Mucosa of rectum (tissue), 2 donors: Measurements from ENCODE around the gene EVI5L.

ENCODE experiments used
- H3K27ac ChIP-seq, 2 donors: one replicate each; pipeline ENCODE4 v1.7.0; 2013; ENCODE audit warnings: inconsistent platforms in 2 of 2, low read depth in 2 of 2, low read length in 2 of 2
- H3K27me3 ChIP-seq, 2 donors: one replicate each; pipeline ENCODE4 v1.7.0; 2013; ENCODE audit warnings: low read length in 2 of 2; ENCODE audit not compliant: control insufficient read depth in 2 of 2, insufficient read depth in 2 of 2
- H3K36me3 ChIP-seq, 2 donors: one replicate each; pipeline ENCODE4 v1.7.0; 2013; ENCODE audit warnings: low read length in 2 of 2; ENCODE audit not compliant: control insufficient read depth in 2 of 2, insufficient read depth in 2 of 2
- H3K4me1 ChIP-seq, 2 donors: one replicate each; pipeline ENCODE4 v1.7.0; 2013; ENCODE audit warnings: low read length in 2 of 2, mild to moderate bottlenecking in 1 of 2; ENCODE audit not compliant: control insufficient read depth in 2 of 2, insufficient read depth in 2 of 2
- H3K4me3 ChIP-seq, 2 donors: one replicate each; pipeline ENCODE4 v1.7.0; 2013; ENCODE audit warnings: low read length in 2 of 2
- H3K9ac ChIP-seq, 2 donors: one replicate each; pipeline ENCODE4 v1.7.0; 2013; ENCODE audit warnings: low read length in 2 of 2, low read depth in 1 of 2, mild to moderate bottlenecking in 1 of 2
- H3K9me3 ChIP-seq, 2 donors: one replicate each; pipeline ENCODE4 v1.7.0; 2013; ENCODE audit warnings: low read length in 2 of 2; ENCODE audit not compliant: control insufficient read depth in 2 of 2
- donor health status: healthy.
- donor health status: Normal muscosa, but diverticular disease.

EVI5L gene

GRCh38 chr19:7829561-7830271 is at the start of gene EVI5L:
Gene EVI5L, plus strand, starts transcription at chr19:7830218. Its CDS starts 16,325 bp downstream, at chr19:7846543.
- H3K4me1 ChIP-seq, result peaks cover 13 to 33% of the 10 kb centered on the region in 2 donors
- peak within 1 kb of the TSS; percentile 51 to 70 for H3K27ac ChIP-seq
- no peaks in the 10 kb centered on the region for H3K36me3 ChIP-seq
- H3K9me3 ChIP-seq, result no peaks in the 10 kb centered on the region
- peak within 1 kb of the TSS; percentile 60 to 65 for H3K4me3 ChIP-seq
- peak within 1 kb of the TSS; percentile 47 to 70 for H3K9ac ChIP-seq
- no peaks in the 10 kb centered on the region for H3K27me3 ChIP-seq

GRCh38 chr19:7781157-7781556 is 48.9 kb upstream of the EVI5L start:
- Histone ChIP-seq H3K27ac (no peak overlapping the region), H3K27me3 (peaks cover 7 to 13% of the 10 kb centered on the region in 2 donors), H3K4me1 (no peaks in the 10 kb centered on the region), H3K9me3 (no peaks in the 10 kb centered on the region), H3K36me3 (no peaks in the 10 kb centered on the region), H3K9ac (no peak overlapping the region), H3K4me3 (no peak overlapping the region)

- Histone ChIP-seq H3K9me3 (no peaks in the 10 kb centered on the region), H3K27me3 (peaks cover 17 to 24% of the 10 kb centered on the region in 2 donors), H3K36me3 (no peaks in the 10 kb centered on the region), H3K9ac (no peak overlapping the region), H3K27ac (no peak overlapping the region), H3K4me1 (peaks cover 1 to 3% of the 10 kb centered on the region in 2 donors), H3K4me3 (no peak overlapping the region)
Observed at GRCh38 chr19:7783991-7784423, 46.0 kb upstream of the EVI5L start.

- H3K27me3 ChIP-seq, result peaks cover 19 to 27% of the 10 kb centered on the region in 2 donors
- H3K4me3 ChIP-seq, result no peak overlapping the region
- H3K9ac ChIP-seq, result no peak overlapping the region
- no peak overlapping the region for H3K27ac ChIP-seq
- peaks cover 3 to 6% of the 10 kb centered on the region in 2 donors for H3K4me1 ChIP-seq
- H3K9me3 ChIP-seq, result no peaks in the 10 kb centered on the region
- no peaks in the 10 kb centered on the region for H3K36me3 ChIP-seq
Observed at GRCh38 chr19:7784856-7785255, 45.2 kb upstream of the EVI5L start.

DNA sequence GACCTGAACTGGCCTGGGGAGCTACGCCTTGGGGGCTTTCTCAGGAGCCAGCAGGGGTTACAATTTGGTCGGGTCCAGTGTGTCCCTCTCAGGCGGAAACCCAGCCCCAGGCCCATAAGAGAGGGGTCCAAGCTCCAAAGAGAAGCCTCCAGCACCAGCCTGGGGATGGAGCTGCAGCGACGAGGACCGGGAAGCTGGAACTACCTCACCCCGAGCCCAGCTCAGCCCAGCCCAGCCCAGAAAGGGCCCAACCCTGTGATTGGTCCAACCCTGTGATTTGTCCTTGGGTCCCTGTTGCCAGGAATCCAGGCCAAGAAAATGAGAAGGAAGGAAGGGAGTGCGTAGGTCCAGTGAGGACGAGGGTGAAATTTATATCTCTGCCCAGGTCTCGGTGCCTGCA is 42.9 kb upstream of the EVI5L start:
- Histone ChIP-seq H3K27me3 (peaks cover 16 to 23% of the 10 kb centered on the region in 2 donors), H3K4me3 (no peak overlapping the region), H3K36me3 (no peaks in the 10 kb centered on the region), H3K9ac (no peak overlapping the region), H3K4me1 (peaks cover 3 to 6% of the 10 kb centered on the region in 2 donors), H3K27ac (no peak overlapping the region), H3K9me3 (no peaks in the 10 kb centered on the region)

DNA sequence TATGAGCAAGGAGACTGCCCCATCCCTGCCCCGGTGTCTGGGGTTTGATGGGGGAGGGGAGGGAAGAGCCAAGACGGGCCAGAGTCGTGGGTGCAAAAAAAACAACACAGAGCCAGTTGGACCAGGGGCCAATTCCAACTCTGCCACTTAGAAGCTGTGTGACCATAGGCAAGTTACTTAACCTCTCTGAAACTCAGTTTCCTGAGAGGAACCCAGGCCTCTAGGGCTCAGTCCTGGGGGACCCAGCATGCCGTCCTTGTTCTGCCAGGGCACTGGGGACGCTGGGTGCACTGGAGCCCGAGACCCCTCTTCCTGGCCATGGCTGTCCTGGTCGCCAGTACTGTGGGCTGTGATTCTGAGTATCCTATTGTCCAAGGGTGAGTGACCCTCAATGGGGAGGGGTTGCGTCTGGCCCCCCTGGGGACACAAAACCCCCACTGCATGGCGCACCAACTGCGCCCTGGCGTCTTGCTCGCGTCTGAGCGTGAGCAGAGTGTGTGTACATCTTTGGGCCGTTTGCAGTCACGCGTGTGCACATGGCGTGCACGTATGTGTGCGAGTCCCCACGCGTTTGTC is 42.3 kb upstream of the EVI5L start:
- Histone ChIP-seq H3K4me1 (peaks cover 3 to 6% of the 10 kb centered on the region in 2 donors), H3K4me3 (no peak overlapping the region), H3K9me3 (no peaks in the 10 kb centered on the region), H3K9ac (no peak overlapping the region), H3K27ac (no peak overlapping the region), H3K27me3 (peaks cover 16 to 23% of the 10 kb centered on the region in 2 donors), H3K36me3 (no peaks in the 10 kb centered on the region)

DNA sequence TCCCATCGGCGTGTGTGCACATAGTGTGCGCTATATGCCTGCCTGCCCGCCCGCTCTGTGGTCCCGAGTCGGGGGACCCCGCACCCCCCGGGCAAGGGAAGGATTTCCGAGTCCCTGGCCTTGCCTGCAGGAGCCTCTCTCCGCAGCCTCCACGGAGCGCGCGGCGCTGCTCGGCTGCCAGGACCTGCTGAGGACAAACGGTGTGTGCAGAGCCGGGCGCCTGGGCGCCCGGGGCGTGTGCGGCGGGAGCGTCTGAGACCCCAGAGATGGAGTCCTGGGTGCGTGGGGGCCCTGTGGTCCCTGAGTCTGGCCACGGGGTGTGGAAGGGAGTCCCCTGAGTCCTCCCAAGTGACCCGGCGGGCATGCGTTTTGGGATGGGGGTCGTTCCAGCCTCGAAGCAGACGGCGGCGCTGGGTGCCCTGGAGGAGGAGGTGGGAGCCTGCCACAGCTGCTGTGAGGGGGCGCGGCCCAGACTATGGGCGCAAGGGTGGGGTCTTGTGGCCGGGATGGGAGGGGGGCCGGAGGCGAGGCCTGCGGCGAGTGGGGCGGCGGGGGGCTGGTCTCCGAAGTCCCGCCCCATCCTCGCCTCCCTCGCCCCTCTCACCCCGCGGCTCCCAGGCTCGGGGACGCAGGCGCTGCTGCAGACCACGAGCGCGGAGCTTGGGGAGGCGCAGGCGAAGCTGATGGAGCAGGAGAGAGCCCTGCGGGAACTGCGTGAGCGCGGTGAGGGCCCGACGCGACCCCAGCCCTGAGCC is 41.7 kb upstream of the EVI5L start:
- Histone ChIP-seq H3K9me3 (no peaks in the 10 kb centered on the region), H3K36me3 (no peaks in the 10 kb centered on the region), H3K27ac (no peak overlapping the region), H3K4me1 (peaks cover 3 to 6% of the 10 kb centered on the region in 2 donors), H3K9ac (no peak overlapping the region), H3K27me3 (peaks cover 12 to 20% of the 10 kb centered on the region in 2 donors), H3K4me3 (no peak overlapping the region)

DNA sequence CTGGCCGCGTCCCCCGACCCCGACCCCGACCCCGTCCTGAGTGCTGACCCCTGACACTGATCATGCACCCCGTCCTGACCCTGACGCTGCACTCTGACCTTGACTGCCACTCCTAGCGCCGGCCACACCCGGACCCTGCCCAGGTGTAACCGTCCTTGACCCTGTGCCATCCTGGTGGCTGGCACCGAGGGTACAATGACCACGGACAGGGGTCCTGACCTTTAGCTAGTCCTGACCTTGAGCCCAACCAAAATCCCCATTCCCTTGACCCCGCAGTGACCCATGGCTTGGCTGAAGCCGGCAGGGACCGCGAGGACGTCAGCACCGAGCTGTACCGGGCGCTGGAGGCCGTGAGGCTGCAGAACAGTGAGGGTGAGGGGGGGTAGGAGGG is 41.1 kb upstream of the EVI5L start:
- Histone ChIP-seq H3K9ac (no peak overlapping the region), H3K27me3 (peaks cover 12 to 18% of the 10 kb centered on the region in 2 donors), H3K36me3 (no peaks in the 10 kb centered on the region), H3K9me3 (no peaks in the 10 kb centered on the region), H3K27ac (no peak overlapping the region), H3K4me3 (no peak overlapping the region), H3K4me1 (peaks cover 3 to 6% of the 10 kb centered on the region in 2 donors)

DNA sequence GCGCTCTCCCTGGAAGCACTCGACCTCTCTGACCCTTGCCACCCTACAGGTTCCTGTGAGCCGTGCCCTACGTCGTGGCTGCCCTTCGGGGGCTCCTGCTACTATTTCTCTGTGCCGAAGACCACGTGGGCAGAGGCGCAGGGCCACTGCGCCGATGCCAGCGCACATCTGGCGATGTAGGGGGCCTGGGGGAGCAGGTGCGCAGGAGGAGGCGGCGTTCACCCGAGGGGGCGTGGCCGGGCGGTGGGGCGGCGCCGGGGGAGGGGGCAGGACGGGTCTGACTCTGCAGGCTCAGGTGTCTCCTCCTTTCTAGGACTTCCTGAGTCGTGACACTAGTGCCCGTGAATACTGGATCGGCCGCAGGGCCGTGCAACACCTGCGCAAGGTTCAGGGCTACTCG is 40.6 kb upstream of the EVI5L start:
- H3K36me3 ChIP-seq, result no peaks in the 10 kb centered on the region
- H3K9me3 ChIP-seq, result no peaks in the 10 kb centered on the region
- no peak overlapping the region for H3K9ac ChIP-seq
- peaks cover 12 to 18% of the 10 kb centered on the region in 2 donors for H3K27me3 ChIP-seq
- peak overlapping the region in 1 of 2 donors; percentile 13 for H3K4me3 ChIP-seq
- H3K27ac ChIP-seq, result no peak overlapping the region
- H3K4me1 ChIP-seq, result peaks cover 3 to 6% of the 10 kb centered on the region in 2 donors

- Histone ChIP-seq H3K9me3 (no peaks in the 10 kb centered on the region), H3K9ac (no peak overlapping the region), H3K4me3 (no peak overlapping the region), H3K36me3 (no peaks in the 10 kb centered on the region), H3K4me1 (peaks cover 3 to 6% of the 10 kb centered on the region in 2 donors), H3K27me3 (peaks cover 12 to 18% of the 10 kb centered on the region in 2 donors), H3K27ac (no peak overlapping the region)
Observed at GRCh38 chr19:7790416-7790815, 39.6 kb upstream of the EVI5L start.
